Testis (tissue), 2 donors: Measurements from ENCODE around the gene LGALS8.

Experiments
- CTCF ChIP-seq, 3 experiments: fragments of 450-650 bp in 2 of 3; fragments of 200-600 bp in 1 of 3; sonication (generic) in 1 of 3; IDR thresholded peaks; one replicate each; pipeline ENCODE4 v1.5.1; 2016 to 2019; ENCODE audit warnings: antibody characterized with exemption in 3 of 3, mild to moderate bottlenecking in 2 of 3, moderate library complexity in 1 of 3
- POLR2A ChIP-seq: fragments of 450-650 bp; IDR thresholded peaks from one replicate; pipeline ENCODE4 v1.6.1; 2017; ENCODE audit warnings: antibody characterized with exemption, mild to moderate bottlenecking, moderate library complexity

- no peak for TF ChIP-seq CTCF (IDR thresholded peaks at IDR 0.05)
- no peak for TF ChIP-seq POLR2A
These were observed 65.7 kb downstream of the LGALS8 start for GRCh38 chr1:236589531-236589930.
